Upper lobe of left lung (tissue), 6 donors: Measurements from ENCODE around the gene CCR9. TPM values are rescaled to one million over a fixed set of nuclear protein-coding genes. Genes with fewer than 3 reads are reported as not detected.

ENCODE experiments used
- ATAC-seq, 2 donors: fragments of 200-7000 bp; cut with Tn5 transposase; one replicate each; pipeline ENCODE4 v1.9.1; 2022; ENCODE audit warnings: mild to moderate bottlenecking in 2 of 2, moderate library complexity in 2 of 2; ENCODE audit not compliant: low FRiP score in 2 of 2
- DNase-seq, 2 donors: peaks; one replicate each; pipeline ENCODE4 v3.0.0-alpha.2; 2019 to 2020
- H3K27ac ChIP-seq, 4 donors: fragments of 200-600 bp; sonication (generic); one replicate each; pipeline ENCODE4 v1.5.1; 2016 to 2019
- H3K27me3 ChIP-seq, 4 donors: fragments of 200-600 bp; sonication (generic); one replicate each; pipeline ENCODE4 v1.5.1; 2017 to 2019
- H3K36me3 ChIP-seq, 4 donors: fragments of 200-600 bp; sonication (generic); one replicate each; pipeline ENCODE4 v1.5.1; 2016 to 2019
- H3K4me1 ChIP-seq, 4 donors: fragments of 200-600 bp; sonication (generic); one replicate each; pipeline ENCODE4 v1.5.1; 2018 to 2019
- H3K4me3 ChIP-seq, 4 donors: fragments of 200-600 bp; sonication (generic); one replicate each; pipeline ENCODE4 v1.5.1; 2017 to 2019; ENCODE audit warnings: mild to moderate bottlenecking in 2 of 4, moderate library complexity in 1 of 4
- H3K9me3 ChIP-seq, 4 donors: fragments of 200-600 bp; sonication (generic); one replicate each; pipeline ENCODE4 v1.5.1; 2018 to 2019
- CTCF ChIP-seq, 6 experiments: fragments of 450-650 bp in 4 of 6; fragments of 200-600 bp in 2 of 6; sonication (generic) in 2 of 6; IDR thresholded peaks; one replicate each; pipeline ENCODE4 v1.5.1; 2016 to 2019; ENCODE audit warnings: antibody characterized with exemption in 6 of 6
- EP300 ChIP-seq, 4 donors: sonication (generic); formaldehyde crosslinking; IDR thresholded peaks; one replicate each; pipeline ENCODE4 v1.5.1; 2017; ENCODE audit warnings: antibody characterized with exemption in 4 of 4, control low read depth in 2 of 4
- POLR2A ChIP-seq, 4 donors: fragments of 450-650 bp; IDR thresholded peaks; one replicate each; pipeline ENCODE4 v1.5.1; 2016 to 2017; ENCODE audit warnings: antibody characterized with exemption in 4 of 4, mild to moderate bottlenecking in 2 of 4
- POLR2AphosphoS5 ChIP-seq, 2 donors: sonication (generic); formaldehyde crosslinking; IDR thresholded peaks; one replicate each; pipeline ENCODE4 v1.5.1; 2017; ENCODE audit warnings: antibody characterized with exemption in 2 of 2
- WGBS, 2 donors: methylation state at CpG; one replicate each; pipeline ENCODE4 v1.1.5; 2017 to 2018; 5-methylcytosine and 5-hydroxymethylcytosine counted together
- total RNA-seq, 6 donors: library from RNA; depleted of rRNA in 4 of 6; stranded (reverse); fragments of >200 nt in 4 of 6; gene quantifications; one replicate each; pipeline versions ENCODE4 v1.1.0 to v1.2.1, GENCODE V29; 2016 to 2021
- donor health status: DM: no; HTN: no; CAD: no; lungs with moderate emphysema.
- donor health status: DM: no; HTN: yes; CAD: no; lungs with severe emphysema.

The CCR9 gene
- total RNA-seq, 6 donors from 2014 or later, result 0.11 to 0.13 TPM; not detected in 4

GRCh38 chr3:45871780-45872179, 14.6 kb upstream of the CCR9 start:
- no peak overlapping the region for H3K4me3 ChIP-seq
- H3K4me1 ChIP-seq, result no peaks in the 10 kb centered on the region
- DNase-seq (no peak), ATAC-seq (no peak)
- H3K36me3 ChIP-seq, result no peaks in the 10 kb centered on the region
- H3K9me3 ChIP-seq, result no peaks in the 10 kb centered on the region
- no peak for TF ChIP-seq POLR2AphosphoS5 (IDR thresholded peaks at IDR 0.05)
- TF ChIP-seq POLR2A (IDR thresholded peaks at IDR 0.05), result no peak
- no peak for TF ChIP-seq CTCF (IDR thresholded peaks at IDR 0.05)
- TF ChIP-seq EP300 (IDR thresholded peaks at IDR 0.05), result no peak
- H3K27ac ChIP-seq, result no peak overlapping the region
- no peaks in the 10 kb centered on the region for H3K27me3 ChIP-seq
- WGBS, 2 donors, result 81 to 83% methylated on average over 6 of the region's 6 CpGs

GRCh38 chr3:45872569-45872968, 13.8 kb upstream of the CCR9 start:
- Histone ChIP-seq H3K27ac (no peak overlapping the region), H3K36me3 (no peaks in the 10 kb centered on the region), H3K4me1 (no peaks in the 10 kb centered on the region), H3K27me3 (no peaks in the 10 kb centered on the region), H3K4me3 (no peak overlapping the region), H3K9me3 (no peaks in the 10 kb centered on the region)
- no peak for DNase-seq
- TF ChIP-seq POLR2AphosphoS5 (IDR thresholded peaks at IDR 0.05), result no peak
- no peak for TF ChIP-seq EP300 (IDR thresholded peaks at IDR 0.05)
- no peak for TF ChIP-seq POLR2A (IDR thresholded peaks at IDR 0.05)
- WGBS, 2 donors, result 77 to 100% methylated on average over 1 to 2 of the region's 2 CpGs
- no peak for ATAC-seq

GRCh38 chr3:45873036-45873435, 13.3 kb upstream of the CCR9 start:
- no peaks in the 10 kb centered on the region for H3K4me1 ChIP-seq
- no peaks in the 10 kb centered on the region for H3K9me3 ChIP-seq
- H3K4me3 ChIP-seq, result no peak overlapping the region
- no peak overlapping the region for H3K27ac ChIP-seq
- ATAC-seq (no peak), DNase-seq (no peak)
- no peaks in the 10 kb centered on the region for H3K36me3 ChIP-seq
- TF ChIP-seq CTCF (IDR thresholded peaks at IDR 0.05) (no peak), POLR2A (IDR thresholded peaks at IDR 0.05) (no peak), POLR2AphosphoS5 (IDR thresholded peaks at IDR 0.05) (no peak), EP300 (IDR thresholded peaks at IDR 0.05) (no peak)
- H3K27me3 ChIP-seq, result no peaks in the 10 kb centered on the region

- H3K9me3 ChIP-seq, result no peaks in the 10 kb centered on the region
- ATAC-seq (no peak), DNase-seq (no peak)
- no peaks in the 10 kb centered on the region for H3K4me1 ChIP-seq
- H3K36me3 ChIP-seq, result no peaks in the 10 kb centered on the region
- WGBS, 2 donors, result 96% methylated on average over 4 of the region's 4 CpGs
- no peaks in the 10 kb centered on the region for H3K27me3 ChIP-seq
- no peak for TF ChIP-seq POLR2A (IDR thresholded peaks at IDR 0.05)
- TF ChIP-seq POLR2AphosphoS5 (IDR thresholded peaks at IDR 0.05), result no peak
- TF ChIP-seq EP300 (IDR thresholded peaks at IDR 0.05), result no peak
- no peak for TF ChIP-seq CTCF (IDR thresholded peaks at IDR 0.05)
- H3K4me3 ChIP-seq, result no peak overlapping the region
- no peak overlapping the region for H3K27ac ChIP-seq
Measured at GRCh38 chr3:45873638-45874037, 12.7 kb upstream of the CCR9 start.

- ATAC-seq (no peak), DNase-seq (no peak)
- TF ChIP-seq CTCF (IDR thresholded peaks at IDR 0.05), result no peak
- TF ChIP-seq POLR2AphosphoS5 (IDR thresholded peaks at IDR 0.05), result no peak
- no peak for TF ChIP-seq EP300 (IDR thresholded peaks at IDR 0.05)
- no peak for TF ChIP-seq POLR2A (IDR thresholded peaks at IDR 0.05)
- H3K27ac ChIP-seq, result no peak overlapping the region
- H3K36me3 ChIP-seq, result no peaks in the 10 kb centered on the region
- WGBS, 2 donors, result 67 to 73% methylated on average over 5 of the region's 5 CpGs
- H3K27me3 ChIP-seq, result no peaks in the 10 kb centered on the region
- no peaks in the 10 kb centered on the region for H3K9me3 ChIP-seq
- no peaks in the 10 kb centered on the region for H3K4me1 ChIP-seq
- no peak overlapping the region for H3K4me3 ChIP-seq
Measured at GRCh38 chr3:45874677-45875346, 11.5 kb upstream of the CCR9 start.
